NCI-H2171 treated with DMSO at 0.1 percent for 48 hours (cell line): ENCODE measurements around the gene PTPRN2.
A peak's percentile ranks its signal among the peaks of the same experiment; 100 is the strongest.

ENCODE experiments used
- DNase-seq: peaks from one replicate; lab custom pipeline; 2025; lab: John Stamatoyannopoulos, UW

The PTPRN2 gene

GRCh38 chr7:158028971-158029370 is 558.7 kb downstream of the PTPRN2 start:
- no peak for DNase-seq

DNA sequence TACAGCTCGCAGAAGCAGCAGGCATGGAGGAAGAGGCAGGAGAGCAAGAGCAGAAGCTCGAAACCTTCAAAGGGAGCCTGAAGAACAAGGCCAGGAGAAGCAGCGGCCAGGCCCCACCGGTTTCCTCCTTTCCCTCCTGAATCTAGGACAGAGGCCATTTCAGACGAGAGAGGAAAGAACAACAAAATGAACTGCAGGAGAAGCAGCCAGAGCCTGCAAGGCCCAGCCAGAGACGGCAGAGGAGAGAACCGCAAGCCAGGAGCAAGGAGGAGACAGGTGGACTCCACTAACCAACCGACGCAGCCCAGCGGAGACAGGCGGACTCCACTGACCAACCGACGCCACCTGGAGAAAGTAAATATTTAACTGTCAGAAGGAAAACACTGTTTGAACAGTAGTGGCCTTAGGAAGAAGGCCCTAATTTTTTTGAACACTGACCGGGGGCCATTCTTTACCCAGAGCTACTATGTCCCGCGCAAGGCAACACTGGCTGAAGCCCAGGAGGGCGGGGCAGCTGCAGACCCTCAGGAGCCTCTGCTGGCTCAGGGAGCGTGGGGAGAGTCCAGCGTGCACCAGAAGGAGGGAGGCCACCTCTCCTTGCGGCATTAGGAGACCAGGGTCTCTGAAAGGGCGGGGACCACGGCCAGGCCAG is 559.2 kb downstream of the PTPRN2 start:
- no peak for DNase-seq

GRCh38 chr7:158027646-158028045 is 560.0 kb downstream of the PTPRN2 start:
- DNase-seq, result no peak

DNA sequence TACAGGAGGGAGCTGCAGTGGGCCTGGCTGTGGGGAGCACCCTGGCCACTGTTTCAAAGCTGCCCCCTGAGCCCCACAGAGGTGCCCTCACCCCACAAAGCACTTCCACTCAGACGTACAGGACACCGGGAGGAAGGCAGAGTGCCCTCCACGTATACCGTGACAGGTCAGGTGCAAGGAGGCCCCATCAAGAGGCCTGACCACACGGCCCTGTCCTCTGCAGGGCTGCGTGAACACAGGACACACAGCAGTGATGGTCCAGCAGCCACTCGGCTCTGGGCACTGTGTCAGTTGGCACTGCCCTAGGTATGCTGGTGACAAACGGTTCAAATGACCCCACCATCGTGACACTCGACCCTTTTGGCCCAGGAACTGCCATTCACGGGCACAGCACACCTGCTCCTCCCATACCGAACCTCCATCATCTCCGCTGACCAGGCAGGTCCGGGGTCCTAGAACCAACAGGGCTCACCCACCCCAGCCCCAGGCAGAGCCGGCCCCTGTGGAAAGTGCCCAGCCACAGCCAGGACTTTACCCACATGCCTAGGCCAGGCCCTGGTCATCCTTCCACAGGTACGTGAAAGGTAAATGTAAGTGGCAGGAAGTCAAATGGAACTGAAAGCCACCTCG is 560.9 kb downstream of the PTPRN2 start:
- no peak for DNase-seq

DNA sequence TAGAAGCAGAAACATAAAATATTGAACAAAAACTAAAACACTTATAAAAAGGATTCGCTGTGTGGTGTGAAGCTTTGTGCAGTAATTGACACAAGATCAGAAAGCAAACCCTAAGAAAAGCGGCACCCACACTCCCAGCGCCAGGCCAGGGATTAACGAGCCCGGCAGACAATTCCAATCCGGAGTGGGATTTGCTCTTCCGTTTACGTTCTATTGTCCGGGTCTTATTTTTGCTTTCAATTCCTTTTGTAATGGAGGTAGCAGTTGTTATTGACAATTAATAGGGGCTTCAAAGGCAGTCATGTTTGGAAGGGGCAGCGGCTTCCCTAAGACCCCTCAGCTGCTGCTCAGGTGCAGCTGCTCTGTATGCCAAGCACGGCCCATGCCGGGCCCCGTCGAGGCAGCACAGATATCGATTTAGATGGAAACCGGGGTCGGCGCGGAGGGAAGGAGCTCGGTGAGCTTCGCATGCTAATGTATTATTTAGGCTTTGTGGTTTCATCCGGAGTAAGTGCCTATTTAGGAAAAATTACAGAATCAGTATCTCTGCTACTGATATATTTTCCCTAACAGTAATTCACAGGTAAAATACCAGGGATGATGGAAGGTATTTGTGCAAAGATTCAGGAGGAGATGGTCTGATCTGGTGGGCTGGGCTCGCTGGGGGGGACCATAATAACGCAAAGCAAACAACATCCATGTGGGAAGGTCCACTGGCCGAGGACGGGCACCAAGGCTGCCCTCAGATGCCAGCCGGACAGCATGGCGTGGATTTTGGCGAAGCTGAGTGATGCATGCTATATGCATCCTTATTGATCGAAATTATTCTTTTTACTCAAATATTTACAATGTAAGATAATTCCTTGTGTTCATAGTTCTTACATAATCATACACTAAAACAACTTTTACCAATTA is 561.7 kb downstream of the PTPRN2 start:
- no peak for DNase-seq

DNA sequence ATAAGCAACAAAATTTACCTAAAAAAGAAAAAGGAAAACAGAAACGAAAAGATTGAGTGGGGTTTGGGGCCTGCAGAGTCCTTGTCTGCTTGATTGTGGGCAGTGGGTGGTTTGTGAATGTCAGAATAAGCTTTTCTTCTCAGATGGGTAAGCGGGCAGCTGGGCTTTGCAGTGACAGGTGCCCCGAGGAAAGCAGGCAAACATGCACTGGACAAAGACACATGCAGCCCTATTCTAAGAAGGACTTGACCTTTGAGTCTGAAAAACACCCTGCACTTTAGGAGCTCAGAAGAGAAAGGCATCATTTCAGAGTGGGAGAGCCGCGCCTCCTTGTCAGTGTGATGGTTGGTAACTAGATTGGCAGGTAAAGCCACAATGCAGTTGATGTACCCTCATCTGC is 562.7 kb downstream of the PTPRN2 start:
- no peak for DNase-seq

DNA sequence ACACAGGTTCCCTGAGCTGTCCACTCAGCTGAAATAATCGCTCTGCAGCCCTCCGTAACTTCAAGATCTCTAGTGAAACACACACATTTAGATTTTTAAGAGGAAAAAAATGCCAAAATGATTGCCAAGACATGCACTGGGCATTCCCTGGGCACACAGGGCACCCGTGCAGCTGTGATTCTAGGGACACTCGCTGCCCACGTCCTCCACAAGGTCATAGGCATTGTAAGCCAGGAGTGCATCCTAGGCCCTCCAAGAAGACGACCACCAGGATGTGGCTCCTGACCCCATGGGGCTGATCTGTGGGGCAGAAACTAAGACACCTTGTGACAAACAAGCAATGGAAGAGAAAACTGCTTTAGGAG is 563.3 kb downstream of the PTPRN2 start:
- DNase-seq, result no peak

GRCh38 chr7:158023681-158024350 is 563.8 kb downstream of the PTPRN2 start:
- no peak for DNase-seq

GRCh38 chr7:158023157-158023556 is 564.5 kb downstream of the PTPRN2 start:
- DNase-seq, result no peak

- DNase-seq, result no peak
Observed at GRCh38 chr7:158022601-158023000, 565.0 kb downstream of the PTPRN2 start.

DNA sequence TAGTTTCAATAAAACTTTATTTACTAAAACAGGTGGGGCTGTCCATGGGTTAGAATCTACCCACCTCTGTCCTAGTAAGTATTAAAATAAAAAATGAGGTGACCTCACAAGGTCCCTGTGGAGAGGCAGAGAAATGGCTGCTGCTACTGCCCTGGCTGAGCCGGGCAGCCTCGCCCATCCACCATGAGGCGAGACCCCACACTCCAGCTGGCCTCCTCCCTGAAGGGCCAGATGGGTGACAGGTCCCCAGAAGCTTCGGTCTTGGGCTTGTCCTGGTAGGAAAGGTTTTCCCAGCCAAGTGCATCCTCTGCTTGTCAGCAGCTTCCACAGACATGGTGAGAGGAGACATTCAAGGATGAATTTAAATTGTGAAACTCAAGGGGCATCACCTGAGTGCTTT is 565.8 kb downstream of the PTPRN2 start:
- DNase-seq, result no peak

DNA sequence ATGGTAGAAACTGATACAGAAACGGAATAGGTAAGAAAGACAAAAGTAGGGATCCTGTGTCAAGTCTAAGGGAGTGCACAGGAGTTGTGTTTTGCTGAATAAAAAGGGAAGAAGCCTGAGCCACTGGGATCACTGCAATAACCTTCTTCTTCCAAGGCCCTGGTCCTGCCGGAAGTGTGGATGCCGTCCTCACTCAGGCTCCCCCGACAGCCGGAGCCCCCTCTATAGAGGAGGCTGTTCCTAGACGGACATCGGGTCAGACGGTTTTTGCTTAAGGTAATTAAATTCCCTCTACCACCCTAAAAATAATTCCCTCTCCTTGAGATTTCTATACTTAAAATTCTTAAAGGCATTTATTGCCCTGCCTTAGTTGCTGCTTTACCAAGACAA is 566.9 kb downstream of the PTPRN2 start:
- DNase-seq, result no peak

DNA sequence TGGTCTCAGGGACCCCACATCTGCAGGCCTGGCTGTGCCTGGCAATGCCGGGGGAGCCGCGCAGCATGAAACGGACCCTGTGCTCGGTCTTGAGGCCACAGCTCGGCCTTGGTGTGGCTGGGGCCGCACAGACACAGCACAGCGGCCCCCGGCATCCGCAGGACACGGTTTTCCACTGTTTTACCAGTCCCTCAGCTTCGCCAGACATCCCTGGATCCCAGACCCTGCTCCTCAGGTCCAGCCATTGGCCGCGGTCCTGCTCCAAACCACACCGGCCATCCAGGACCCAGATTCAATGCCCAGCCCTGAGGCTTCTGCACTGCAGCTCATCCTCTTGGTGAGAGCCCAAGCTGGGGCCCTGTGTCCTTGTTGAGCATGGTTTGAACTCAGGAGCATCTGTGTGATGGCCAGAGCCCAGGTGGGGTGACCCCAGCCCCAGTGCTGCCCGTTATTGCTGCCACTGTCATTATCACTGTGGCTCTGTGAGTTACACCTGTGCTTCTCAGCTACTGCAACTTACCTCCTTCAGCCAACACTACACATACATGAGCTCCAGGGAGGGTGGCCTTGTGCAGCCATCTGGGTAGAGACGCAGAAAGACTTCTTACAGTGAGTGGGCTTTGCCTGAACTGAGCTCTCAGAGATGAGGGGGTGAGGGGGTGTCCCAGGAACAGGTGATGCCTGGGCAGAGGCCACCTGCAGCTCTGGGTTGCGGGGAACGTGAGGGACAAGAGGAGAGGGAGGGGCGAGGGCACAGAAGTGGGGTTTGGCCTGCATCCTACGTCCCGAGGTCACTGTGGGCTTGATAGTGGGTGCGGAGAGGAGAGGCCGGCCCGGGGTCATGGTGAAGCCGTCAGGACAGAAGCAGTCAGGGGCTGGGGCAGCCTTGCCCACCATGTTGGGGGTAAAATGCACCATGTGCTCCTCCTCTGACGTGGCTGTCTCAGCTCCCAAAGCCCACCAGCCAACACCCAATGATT is 567.6 kb downstream of the PTPRN2 start:
- no peak for DNase-seq

- no peak for DNase-seq
Observed at GRCh38 chr7:158018971-158019645, 568.5 kb downstream of the PTPRN2 start.

DNA sequence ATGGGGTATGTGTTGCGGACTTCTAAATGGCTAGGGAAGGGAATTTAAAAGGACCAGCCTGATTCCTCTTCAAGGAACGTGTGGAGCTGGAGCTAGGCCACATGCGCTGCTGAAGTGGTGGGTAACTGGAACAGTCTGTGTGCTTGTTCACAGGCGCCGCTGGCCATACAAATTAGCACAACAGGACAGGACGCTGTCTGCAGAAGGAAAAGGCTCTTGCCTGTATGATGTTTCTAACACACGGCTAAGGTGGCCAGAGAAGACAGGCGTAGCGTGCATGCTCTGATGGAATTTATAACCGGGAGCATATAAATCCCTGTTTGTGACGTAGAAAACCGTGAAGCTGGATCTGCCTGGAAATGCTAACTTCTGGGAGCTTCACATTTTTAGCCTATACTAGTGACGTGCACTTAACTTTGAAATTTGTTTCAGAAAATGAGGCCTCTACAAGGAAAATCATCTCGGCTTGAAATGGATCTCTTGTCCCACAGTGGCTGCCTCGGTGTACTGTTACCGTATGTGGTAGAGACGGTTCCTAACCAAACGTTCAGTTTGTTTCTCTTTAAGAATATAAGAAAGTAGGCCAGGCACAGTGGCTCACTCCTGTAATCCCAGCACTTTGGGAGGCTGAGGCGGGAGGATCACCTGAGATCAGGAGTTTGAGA is 569.4 kb downstream of the PTPRN2 start:
- no peak for DNase-seq

GRCh38 chr7:158017111-158018097 is 570.2 kb downstream of the PTPRN2 start:
- DNase-seq, result no peak

- peak; percentile 68 for DNase-seq
Observed at GRCh38 chr7:158016180-158017097, 571.2 kb downstream of the PTPRN2 start.
